ENCODE data around the gene EMP1. TPM values are rescaled to one million over a fixed set of nuclear protein-coding genes. Genes with fewer than 3 reads are reported as not detected.

EMP1 gene
- total RNA-seq, 1 experiment from 2014 or later: 193 TPM

DNA sequence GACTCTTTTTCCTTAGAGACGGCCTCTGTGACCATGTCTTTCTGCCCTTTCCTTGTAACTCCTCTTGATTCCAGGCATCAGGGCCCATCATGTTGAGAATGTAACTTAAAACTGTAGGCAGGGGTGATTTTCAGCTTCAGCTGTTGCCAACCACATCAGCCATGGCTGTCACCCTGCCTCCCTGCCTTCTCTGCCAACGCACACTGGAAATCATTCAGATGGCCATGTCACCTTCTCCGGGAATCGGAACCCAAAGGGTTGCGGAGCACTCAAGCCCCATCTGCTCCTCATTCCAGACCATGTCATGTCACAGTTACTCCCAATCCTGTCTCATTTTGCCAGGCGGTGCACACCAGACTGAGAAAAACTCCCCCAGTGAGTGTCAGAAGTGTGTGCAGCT is 72.1 kb downstream of the EMP1 start:
- Mint-ChIP-seq H3K4me3 (ENCODE audit: unreplicated experiment) (no peak overlapping the region), H3K36me3 (ENCODE audit: insufficient read depth, unreplicated experiment) (no peaks in the 10 kb centered on the region), H3K27me3 (ENCODE audit: insufficient read depth, unreplicated experiment) (peaks cover 38% of the 10 kb centered on the region), H3K4me1 (ENCODE audit: insufficient read depth, unreplicated experiment) (no peaks in the 10 kb centered on the region), H3K27ac (ENCODE audit: low read depth, unreplicated experiment) (no peak overlapping the region), H3K9me3 (ENCODE audit: unreplicated experiment) (no peaks in the 10 kb centered on the region)
- ChIA-PET CTCF (interaction anchor here (3.8 kb wide), 1 partner anchor 13 kb away, joined by 22 read pairs; no protein-coding TSS in a partner anchor), POLR2A (no interaction called here)
- no peak for TF ChIP-seq CTCF (IDR thresholded peaks at IDR 0.05; ENCODE audit: unreplicated experiment)
- intact Hi-C loops (cut with micrococcal nuclease): no loop called here
- no peak for DNase-seq (ENCODE audit: unreplicated experiment)
- no TSS peak for BruUV-seq (replicated peaks)

Other genes with a start within 250 kb of the EMP1 start
- not detected in 2 replicates for gene GPRC5D, start 244.6 kb upstream of the EMP1 start, total RNA-seq (2022)
- 30.8 and 31.2 TPM in 2 replicates for gene HEBP1, start 196.5 kb upstream of the EMP1 start, total RNA-seq (2022)
- gene FAM234B, start 152.3 kb upstream of the EMP1 start, total RNA-seq (2022): 5.4 and 5.7 TPM in 2 replicates
- gene GSG1, start 93.1 kb upstream of the EMP1 start, total RNA-seq (2022): not detected in 2 replicates